ENCODE data around the gene CENPE.

GRCh38 chr4:103067841-103068547 is 130.1 kb downstream of the CENPE start:
- TF ChIP-seq CHD1 (IDR thresholded peaks at IDR 0.05; ENCODE audit: low read depth, low read length): no peak
- no peak for TF ChIP-seq POLR2A (IDR thresholded peaks at IDR 0.05; ENCODE audit: control extremely low read depth in 1 of 2, low read depth in 2 of 2, low read length in 2 of 2)
- TF ChIP-seq, protein P1, sequence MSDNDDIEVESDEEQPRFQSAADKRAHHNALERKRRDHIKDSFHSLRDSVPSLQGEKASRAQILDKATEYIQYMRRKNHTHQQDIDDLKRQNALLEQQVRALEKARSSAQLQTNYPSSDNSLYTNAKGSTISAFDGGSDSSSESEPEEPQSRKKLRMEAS (IDR thresholded peaks at IDR 0.05): no peak
- TF ChIP-seq CTCF (IDR thresholded peaks at IDR 0.05; ENCODE audit: control extremely low read depth in 1 of 3, insufficient read depth in 1 of 3, low read depth in 1 of 3, low read length in 3 of 3): no peak
- TF ChIP-seq JUND (IDR thresholded peaks at IDR 0.05; ENCODE audit: low read length): no peak
- no peak for TF ChIP-seq SIN3A (conservative IDR thresholded peaks at IDR 0.05 in 1 of 2, IDR thresholded peaks at IDR 0.05 in 1 of 2; ENCODE audit: low read depth in 1 of 2, low read length in 2 of 2)
- no peak for TF ChIP-seq EZH2 (IDR thresholded peaks at IDR 0.05; ENCODE audit: low read depth, low read length, severe bottlenecking)
- TF ChIP-seq CBX5 (IDR thresholded peaks at IDR 0.05; ENCODE audit: low read depth, low read length): no peak
- TF ChIP-seq RAD21 (IDR thresholded peaks at IDR 0.05 in 1 of 2, conservative IDR thresholded peaks at IDR 0.05 in 1 of 2; ENCODE audit: low read depth in 2 of 2, low read length in 2 of 2): no peak
- TF ChIP-seq EP300 (IDR thresholded peaks at IDR 0.05; ENCODE audit: borderline replicate concordance in 1 of 2, low read depth in 2 of 2, low read length in 2 of 2): no peak
- no peak for TF ChIP-seq POLR2AphosphoS5 (IDR thresholded peaks at IDR 0.05; ENCODE audit: low read depth, low read length)

Measured in H1 (cell line).